Thyroid gland (tissue), 4 donors: ENCODE results near the gene ARIH2.

Source experiments
- CTCF ChIP-seq, 6 experiments: fragments of 200-600 bp in 3 of 6; fragments of 450-650 bp in 3 of 6; sonication (generic) in 3 of 6; IDR thresholded peaks; one replicate each; pipeline ENCODE4 v1.5.1; 2016 to 2019; ENCODE audit warnings: antibody characterized with exemption in 6 of 6, mild to moderate bottlenecking in 2 of 6, inconsistent platforms in 1 of 6, moderate library complexity in 1 of 6
- POLR2A ChIP-seq, 2 donors: fragments of 450-650 bp; IDR thresholded peaks; one replicate each; pipeline ENCODE4 v1.6.1; 2017; ENCODE audit warnings: antibody characterized with exemption in 2 of 2, mild to moderate bottlenecking in 2 of 2, moderate library complexity in 1 of 2

GRCh38 chr3:48899273-48899672, 19.4 kb upstream of the ARIH2 start:
- TF ChIP-seq CTCF (IDR thresholded peaks at IDR 0.05) (no peak), POLR2A (IDR thresholded peaks at IDR 0.05) (no peak)
